Heart right ventricle (tissue), 16 donors: ENCODE data around the gene AGO3. TPM values are rescaled to one million over a fixed set of nuclear protein-coding genes. Genes with fewer than 3 reads are reported as not detected.

ENCODE experiments used
- ATAC-seq, 8 donors: fragments of 200-7000 bp; cut with Tn5 transposase; one replicate each; pipeline ENCODE4 v1.9.1; 2020; ENCODE audit warnings: mild to moderate bottlenecking in 8 of 8, moderate library complexity in 8 of 8, moderate number of reproducible peaks in 1 of 8
- DNase-seq, 2 donors: peaks; one replicate each; pipeline ENCODE4 v3.0.0-alpha.2; 2020
- H3K27ac ChIP-seq, 10 donors: fragments of 200-600 bp; sonication (generic) in 2 of 10; one replicate each; pipeline versions ENCODE4 v1.5.0 to v1.8.0; 2020 to 2022; ENCODE audit warnings: mild to moderate bottlenecking in 3 of 10
- H3K27me3 ChIP-seq, 7 donors: fragments of 200-600 bp; one replicate each; pipeline ENCODE4 v1.8.0; 2021 to 2022; ENCODE audit warnings: mild to moderate bottlenecking in 2 of 7
- H3K36me3 ChIP-seq, 9 donors: fragments of 200-600 bp; sonication (generic) in 1 of 9; one replicate each; pipeline versions ENCODE4 v1.5.0 to v1.8.0; 2020 to 2022; ENCODE audit warnings: mild to moderate bottlenecking in 2 of 9
- H3K4me1 ChIP-seq, 9 donors: fragments of 200-600 bp; sonication (generic) in 1 of 9; one replicate each; pipeline versions ENCODE4 v1.5.0 to v1.8.0; 2020 to 2022; ENCODE audit warnings: mild to moderate bottlenecking in 4 of 9
- H3K4me3 ChIP-seq, 10 donors: fragments of 200-600 bp; sonication (generic) in 2 of 10; one replicate each; pipeline versions ENCODE4 v1.5.0 to v1.8.0; 2020 to 2022; ENCODE audit warnings: mild to moderate bottlenecking in 7 of 10, moderate library complexity in 2 of 10
- H3K9me3 ChIP-seq, 11 donors: fragments of 200-600 bp in 10 of 11; sonication (generic) in 2 of 11; one replicate each; pipeline versions ENCODE4 v1.5.0 to v1.8.0; 2013 to 2022; ENCODE audit warnings: mild to moderate bottlenecking in 2 of 11, control low read depth in 1 of 11, moderate library complexity in 1 of 11
- CTCF ChIP-seq, 9 donors: fragments of 200-600 bp; sonication (generic) in 2 of 9; IDR thresholded peaks; one replicate each; pipeline versions ENCODE4 v1.5.0 to v1.8.0; 2021 to 2022; ENCODE audit warnings: antibody characterized with exemption in 9 of 9, mild to moderate bottlenecking in 5 of 9, moderate library complexity in 1 of 9
- WGBS, 2 donors: extraction: QIAGEN DNeasy Blood & Tissue Kit; methylation state at CpG; one replicate each; pipeline ENCODE4 v1.1.7; 2013; ENCODE audit warnings: inconsistent platforms in 1 of 2; 5-methylcytosine and 5-hydroxymethylcytosine counted together
- intact Hi-C, 10 donors: fragments of 100-400 bp; cut with DNase I; formaldehyde crosslinking; loops; one replicate each; pipeline versions ENCODE4 v1.11.1 to v1.14.2; 2022
- polyA plus RNA-seq, 2 donors: library from polyadenylated mRNA; stranded (reverse); fragments of 200-250 nt; gene quantifications; one replicate each; pipeline ENCODE4 v1.2.3, GENCODE V29; 2013
- total RNA-seq, 10 donors: library from RNA; stranded (reverse); fragmentation: NEBNext Ultra II Directional in 3 of 10; extraction: Animal tissue kit (Norgen Biotek cat#: 25700) in 3 of 10; gene quantifications; one replicate each; pipeline versions ENCODE4 v1.2.1 to v1.2.4, GENCODE V29; 2021 to 2023
- donor health status: Arrhythmogenic right ventricular cardiomyopathy.
- donor health status: ischemic (EF 13 %, LVEDD 7.1; RV severe dilation, severe dysfunction).
- donor health status: healthy with polysubstance abuse.
- donor health status: DM: no; HTN: yes; CAD: no.
- donor health status: DM: no; HTN: no; CAD: no.
- donor health status: ischemic (EF 25% LVEDD 6.9; RV normal size, moderate dysfunction).
- donor health status: ischemic (EF 25% LVEDD 5.7; RV mildly dilated, moderate dysfunction).
- donor health status: healthy.
- donor health status: DM: yes; HTN: yes; CAD: no.
- donor health status: Ischemic cardiomyopathy.
- donor health status: ischemic (EF 35%, LVEDD 5.7; RV mildly dilated, moderate dysfunction).
- donor health status: nonischemic (EF 11% LVEDD 7.7; RV severe dilation, severe dysfunction).
- donor health status: DM: yes; HTN: yes; CAD: no.
- donor health status: PGD.
- donor health status: ischemic (EF 29% LVEDD 5.4; RV normal size, mild dysfunction).
- donor health status: nonischemic (EF 23%, LVEDD 6.1; RV moderate dilation, normal function).

The AGO3 gene
- total and polyA plus RNA-seq, 12 donors: 2.2 to 20.7 (median 14.7) TPM

- ATAC-seq (no peak), DNase-seq (no peak)
- intact Hi-C loops: loop anchor here in 3 of 10 donors (10.0 kb wide), 2 partner anchors 76 to 316 kb away; no protein-coding TSS in a partner anchor
- Histone ChIP-seq H3K36me3 (no peaks in the 10 kb centered on the region), H3K27me3 (no peaks in the 10 kb centered on the region), H3K4me1 (peaks cover 0 to 4% (median 0%) of the 10 kb centered on the region in 9 donors), H3K4me3 (no peak overlapping the region), H3K9me3 (no peaks in the 10 kb centered on the region), H3K27ac (no peak overlapping the region)
- no peak for TF ChIP-seq CTCF (IDR thresholded peaks at IDR 0.05)
- 82 to 87% methylated on average over 14 of the region's 14 CpGs for WGBS, 2 donors
Observed at GRCh38 chr1:36108314-36108713, 177.4 kb downstream of the AGO3 start.

DNA sequence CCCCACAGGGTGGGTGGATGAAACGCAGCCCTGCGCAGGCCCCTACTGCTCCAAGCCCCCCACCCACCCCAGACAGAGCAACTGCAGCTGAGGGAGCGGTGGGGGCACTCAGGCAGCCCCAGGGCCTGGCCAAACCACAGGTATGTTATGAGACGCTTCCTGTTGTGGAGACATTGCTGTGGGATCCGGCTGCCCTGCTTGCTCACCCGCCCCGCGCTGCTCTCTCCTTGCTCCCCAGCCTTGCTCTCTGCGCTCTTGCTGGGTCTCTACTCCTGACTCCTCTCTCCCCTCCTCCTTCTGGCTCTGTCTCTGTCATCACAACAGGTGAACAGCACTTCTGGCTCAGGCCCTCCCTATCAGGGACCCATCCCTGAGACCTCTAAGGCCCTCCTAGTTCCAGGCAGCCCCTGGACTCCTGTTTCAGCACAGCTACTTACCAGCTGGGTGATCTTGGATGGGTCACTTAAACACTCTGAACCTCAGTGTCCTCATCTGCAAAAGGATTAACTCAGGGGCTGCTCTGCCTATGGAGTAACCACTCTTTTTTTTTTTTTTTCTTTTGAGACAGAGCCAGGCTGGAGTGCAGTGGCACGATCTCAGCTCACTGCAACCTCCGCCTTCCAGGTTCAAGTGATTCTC lies 178.3 kb downstream of the AGO3 start:
- no peak for TF ChIP-seq CTCF (IDR thresholded peaks at IDR 0.05)
- Histone ChIP-seq H3K9me3 (no peaks in the 10 kb centered on the region), H3K27ac (no peak overlapping the region), H3K27me3 (no peaks in the 10 kb centered on the region), H3K4me1 (peaks cover 0 to 4% (median 0%) of the 10 kb centered on the region in 9 donors), H3K4me3 (no peak overlapping the region), H3K36me3 (no peaks in the 10 kb centered on the region)
- ATAC-seq (no peak), DNase-seq (no peak)
- 82 to 85% methylated on average over 11 of the region's 11 CpGs for WGBS, 2 donors
- intact Hi-C loops: loop anchor here in 3 of 10 donors (10.0 kb wide), 2 partner anchors 76 to 316 kb away; no protein-coding TSS in a partner anchor

- no peak for TF ChIP-seq CTCF (IDR thresholded peaks at IDR 0.05)
- ATAC-seq: no peak
- Histone ChIP-seq H3K27me3 (no peaks in the 10 kb centered on the region), H3K27ac (no peak overlapping the region), H3K4me3 (no peak overlapping the region), H3K36me3 (no peaks in the 10 kb centered on the region), H3K4me1 (peaks cover 0 to 12% (median 0%) of the 10 kb centered on the region in 9 donors), H3K9me3 (no peaks in the 10 kb centered on the region)
- WGBS, 2 donors: 74% methylated on average over 4 of the region's 4 CpGs
- intact Hi-C loops: no loop called here
- no peak for DNase-seq
Observed at GRCh38 chr1:36111151-36111550, 180.2 kb downstream of the AGO3 start.

DNA sequence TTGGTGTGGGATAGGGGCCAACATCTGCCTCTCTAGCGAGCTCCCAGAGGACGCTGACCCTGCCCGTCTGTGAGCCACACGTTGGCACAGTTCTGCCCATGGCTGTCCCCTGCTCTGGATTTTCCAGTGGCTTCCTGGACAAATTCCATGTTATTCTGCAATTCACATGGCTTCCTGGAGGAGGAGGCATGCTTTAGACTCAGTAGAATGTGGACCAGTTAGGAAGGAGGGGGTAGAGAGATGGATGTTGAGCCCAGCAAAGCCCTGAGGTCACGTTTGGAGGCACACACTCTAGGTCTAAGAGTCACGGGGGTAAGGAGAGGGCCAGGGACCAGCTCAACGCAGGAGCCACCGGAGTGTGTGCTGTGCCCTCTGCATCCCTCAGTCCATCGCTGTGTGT lies 181.9 kb downstream of the AGO3 start:
- Histone ChIP-seq H3K27me3 (no peaks in the 10 kb centered on the region), H3K9me3 (no peaks in the 10 kb centered on the region), H3K27ac (no peak overlapping the region), H3K4me3 (no peak overlapping the region), H3K36me3 (no peaks in the 10 kb centered on the region), H3K4me1 (peaks cover 0 to 15% (median 0%) of the 10 kb centered on the region in 9 donors)
- intact Hi-C loops: no loop called here
- 88 to 91% methylated on average over 9 of the region's 9 CpGs for WGBS, 2 donors
- ATAC-seq (no peak), DNase-seq (no peak)
- no peak for TF ChIP-seq CTCF (IDR thresholded peaks at IDR 0.05)
